ENCODE results near the gene GRIK1.

- TF ChIP-seq CTCF (IDR thresholded peaks at IDR 0.05) = no peak
- no peak for TF ChIP-seq POLR2A (IDR thresholded peaks at IDR 0.05)
Measured at GRCh38 chr21:29610779-29611360, 328.9 kb downstream of the GRIK1 start.

All from Peyer's patch (tissue), 4 donors.